Loucy (cell line): ENCODE measurements around the gene PTGES2.

Experiments used
- EZH2phosphoT487 ChIP-seq: fragments of 200-600 bp; IDR thresholded peaks from 2 replicates; pipeline ENCODE4 v1.6.1; 2018; ENCODE audit warnings: antibody characterized with exemption, mild to moderate bottlenecking, moderate library complexity, borderline replicate concordance
- TF ChIP-seq, protein P1 (sequence below): fragments of 200-600 bp; sonication (generic); conservative IDR thresholded peaks from 2 replicates; pipeline ENCODE4 v1.5.1; 2014; ENCODE audit warnings: mild to moderate bottlenecking, antibody characterized with exemption, low read length

DNA sequence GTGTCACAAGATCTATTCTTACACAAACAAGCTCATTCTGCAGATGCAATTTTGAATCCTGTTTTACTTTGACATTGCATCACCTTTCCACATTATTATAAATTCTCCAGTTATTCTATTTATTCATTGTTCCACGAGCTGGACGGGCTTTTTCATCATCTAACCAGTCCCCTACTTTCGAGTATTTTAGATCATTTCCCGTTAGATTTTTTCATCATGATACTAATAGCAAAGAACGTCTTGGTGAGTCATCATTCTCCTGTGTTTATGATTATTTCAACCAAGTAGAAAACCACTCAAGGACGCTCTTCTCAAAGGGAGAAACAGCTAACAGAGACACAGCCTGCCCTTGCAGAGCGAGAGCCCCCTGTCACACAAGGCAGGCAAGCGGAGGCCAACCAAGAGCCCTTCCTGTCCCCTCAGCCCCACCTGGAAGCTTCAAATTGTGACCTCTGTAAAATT is 47.6 kb upstream of the PTGES2 start:
- TF ChIP-seq, protein P1, sequence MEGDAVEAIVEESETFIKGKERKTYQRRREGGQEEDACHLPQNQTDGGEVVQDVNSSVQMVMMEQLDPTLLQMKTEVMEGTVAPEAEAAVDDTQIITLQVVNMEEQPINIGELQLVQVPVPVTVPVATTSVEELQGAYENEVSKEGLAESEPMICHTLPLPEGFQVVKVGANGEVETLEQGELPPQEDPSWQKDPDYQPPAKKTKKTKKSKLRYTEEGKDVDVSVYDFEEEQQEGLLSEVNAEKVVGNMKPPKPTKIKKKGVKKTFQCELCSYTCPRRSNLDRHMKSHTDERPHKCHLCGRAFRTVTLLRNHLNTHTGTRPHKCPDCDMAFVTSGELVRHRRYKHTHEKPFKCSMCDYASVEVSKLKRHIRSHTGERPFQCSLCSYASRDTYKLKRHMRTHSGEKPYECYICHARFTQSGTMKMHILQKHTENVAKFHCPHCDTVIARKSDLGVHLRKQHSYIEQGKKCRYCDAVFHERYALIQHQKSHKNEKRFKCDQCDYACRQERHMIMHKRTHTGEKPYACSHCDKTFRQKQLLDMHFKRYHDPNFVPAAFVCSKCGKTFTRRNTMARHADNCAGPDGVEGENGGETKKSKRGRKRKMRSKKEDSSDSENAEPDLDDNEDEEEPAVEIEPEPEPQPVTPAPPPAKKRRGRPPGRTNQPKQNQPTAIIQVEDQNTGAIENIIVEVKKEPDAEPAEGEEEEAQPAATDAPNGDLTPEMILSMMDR, result no peak
- no peak for TF ChIP-seq EZH2phosphoT487
